Thyroid gland (tissue), 4 donors: ENCODE data around the gene ADCY5. TPM values are rescaled to one million over a fixed set of nuclear protein-coding genes. Genes with fewer than 3 reads are reported as not detected.

Source experiments
- DNase-seq, 2 donors: peaks; one replicate each; pipeline ENCODE4 v3.0.0-alpha.2; 2019
- H3K27ac ChIP-seq, 3 donors: fragments of 200-600 bp; sonication (generic); 1 replicate in 2 of 3; 2 replicates in 1 of 3; pipeline ENCODE4 v1.5.1; 2016 to 2019; ENCODE audit warnings: mild to moderate bottlenecking in 1 of 3, moderate library complexity in 1 of 3
- H3K27me3 ChIP-seq: fragments of 200-600 bp; sonication (generic); one replicate; pipeline ENCODE4 v1.5.1; 2019
- H3K36me3 ChIP-seq, 2 donors: fragments of 200-600 bp; sonication (generic); one replicate each; pipeline ENCODE4 v1.5.1; 2016 to 2019
- H3K4me1 ChIP-seq, 2 donors: fragments of 200-600 bp; sonication (generic); one replicate each; pipeline ENCODE4 v1.5.1; 2017 to 2019
- H3K4me3 ChIP-seq, 3 donors: fragments of 200-600 bp; sonication (generic); replicated peaks in 1 of 3; 1 replicate in 2 of 3; 2 replicates in 1 of 3; pipeline ENCODE4 v1.5.1; 2016; ENCODE audit warnings: mild to moderate bottlenecking in 1 of 3
- H3K9me3 ChIP-seq: fragments of 200-600 bp; sonication (generic); one replicate; pipeline ENCODE4 v1.5.1; 2017
- POLR2A ChIP-seq, 2 donors: fragments of 450-650 bp; IDR thresholded peaks; one replicate each; pipeline ENCODE4 v1.6.1; 2017; ENCODE audit warnings: antibody characterized with exemption in 2 of 2, mild to moderate bottlenecking in 2 of 2, moderate library complexity in 1 of 2
- WGBS, 2 donors: methylation state at CpG; one replicate each; pipeline ENCODE4 v1.1.5; 2017; 5-methylcytosine and 5-hydroxymethylcytosine counted together
- intact Hi-C: fragments of 100-400 bp; cut with DNase I; formaldehyde crosslinking; loops from one replicate; pipeline ENCODE4 v1.15.1; 2023
- total RNA-seq, 4 donors: library from RNA; depleted of rRNA; stranded (reverse); fragments of >200 nt; gene quantifications; one replicate each; pipeline ENCODE4 v1.2.3, GENCODE V29; 2016
- TF ChIP-seq, protein P1 (sequence below), 6 experiments: fragments of 200-600 bp in 3 of 6; fragments of 450-650 bp in 3 of 6; sonication (generic) in 3 of 6; IDR thresholded peaks; one replicate each; pipeline ENCODE4 v1.5.1; 2016 to 2019; ENCODE audit warnings: antibody characterized with exemption in 6 of 6, mild to moderate bottlenecking in 2 of 6, inconsistent platforms in 1 of 6, moderate library complexity in 1 of 6

The ADCY5 gene
- total RNA-seq, 4 donors from 2014 or later, result 0.78 to 2.7 (median 1.8) TPM

DNA sequence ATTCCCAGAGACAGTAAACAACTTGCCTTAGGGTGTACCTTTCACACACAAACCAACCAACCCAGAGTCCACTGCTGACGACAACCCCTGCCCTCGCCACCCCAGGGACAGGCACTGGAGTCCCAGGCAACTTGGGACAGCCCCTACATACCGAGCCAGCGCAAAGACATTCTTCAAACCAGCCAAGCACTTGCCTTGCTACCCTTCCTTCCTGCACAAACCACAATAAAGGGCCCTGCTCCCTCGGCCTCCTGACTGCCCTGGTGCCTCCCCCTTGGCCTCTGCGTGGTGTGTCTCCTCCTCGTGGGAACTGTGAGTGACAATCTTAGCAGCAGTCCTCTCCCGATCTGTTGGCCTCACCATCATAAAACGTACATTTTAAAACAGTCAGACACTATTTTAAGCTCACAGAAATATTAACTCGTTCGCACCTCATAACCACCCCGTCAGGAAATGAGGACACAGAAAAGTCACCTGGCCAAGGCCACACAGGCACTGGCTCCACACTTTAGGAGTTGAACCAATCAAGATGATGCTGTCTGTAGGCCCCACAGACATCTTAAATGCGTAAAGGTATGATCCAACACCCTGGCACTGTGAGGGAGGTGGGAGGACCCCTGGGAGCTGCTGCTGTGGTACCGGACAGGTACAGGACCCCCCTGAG is 113.8 kb downstream of the ADCY5 start:
- WGBS, 2 donors, result 84 to 89% methylated on average over 12 to 14 of the region's 14 CpGs
- H3K9me3 ChIP-seq, result no peaks in the 10 kb centered on the region
- H3K27ac ChIP-seq, result no peak overlapping the region
- H3K36me3 ChIP-seq, result no peaks in the 10 kb centered on the region
- no peak overlapping the region for H3K4me3 ChIP-seq
- H3K4me1 ChIP-seq, result no peaks in the 10 kb centered on the region
- no peaks in the 10 kb centered on the region for H3K27me3 ChIP-seq
- TF ChIP-seq, protein P1, sequence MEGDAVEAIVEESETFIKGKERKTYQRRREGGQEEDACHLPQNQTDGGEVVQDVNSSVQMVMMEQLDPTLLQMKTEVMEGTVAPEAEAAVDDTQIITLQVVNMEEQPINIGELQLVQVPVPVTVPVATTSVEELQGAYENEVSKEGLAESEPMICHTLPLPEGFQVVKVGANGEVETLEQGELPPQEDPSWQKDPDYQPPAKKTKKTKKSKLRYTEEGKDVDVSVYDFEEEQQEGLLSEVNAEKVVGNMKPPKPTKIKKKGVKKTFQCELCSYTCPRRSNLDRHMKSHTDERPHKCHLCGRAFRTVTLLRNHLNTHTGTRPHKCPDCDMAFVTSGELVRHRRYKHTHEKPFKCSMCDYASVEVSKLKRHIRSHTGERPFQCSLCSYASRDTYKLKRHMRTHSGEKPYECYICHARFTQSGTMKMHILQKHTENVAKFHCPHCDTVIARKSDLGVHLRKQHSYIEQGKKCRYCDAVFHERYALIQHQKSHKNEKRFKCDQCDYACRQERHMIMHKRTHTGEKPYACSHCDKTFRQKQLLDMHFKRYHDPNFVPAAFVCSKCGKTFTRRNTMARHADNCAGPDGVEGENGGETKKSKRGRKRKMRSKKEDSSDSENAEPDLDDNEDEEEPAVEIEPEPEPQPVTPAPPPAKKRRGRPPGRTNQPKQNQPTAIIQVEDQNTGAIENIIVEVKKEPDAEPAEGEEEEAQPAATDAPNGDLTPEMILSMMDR (IDR thresholded peaks at IDR 0.05), result no peak
- TF ChIP-seq POLR2A (IDR thresholded peaks at IDR 0.05), result no peak
- intact Hi-C loops, result no loop called here
- no peak for DNase-seq

DNA sequence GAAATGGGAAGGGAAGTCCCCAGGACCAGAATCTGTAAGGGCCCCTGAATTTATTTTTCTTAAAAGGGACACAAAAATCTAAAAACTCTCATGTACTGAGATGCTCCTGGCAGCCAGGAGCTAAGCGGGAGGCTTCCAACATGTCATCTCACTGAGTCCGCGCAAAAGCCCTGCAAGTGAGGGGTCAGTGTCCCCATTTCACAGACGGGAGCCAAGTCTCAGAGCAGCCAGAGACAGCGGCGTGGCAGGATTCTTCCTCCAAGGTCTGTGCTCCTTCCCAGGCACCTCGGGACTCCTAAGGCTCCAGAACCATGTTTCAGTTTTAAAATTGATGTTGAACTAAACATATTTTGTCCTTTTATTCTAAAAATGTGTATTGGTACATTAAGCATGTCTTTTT is 114.8 kb downstream of the ADCY5 start:
- Histone ChIP-seq H3K4me1 (no peaks in the 10 kb centered on the region), H3K4me3 (no peak overlapping the region), H3K36me3 (no peaks in the 10 kb centered on the region), H3K9me3 (no peaks in the 10 kb centered on the region), H3K27me3 (no peaks in the 10 kb centered on the region), H3K27ac (no peak overlapping the region)
- 95 to 96% methylated on average over 7 of the region's 7 CpGs for WGBS, 2 donors
- no peak for TF ChIP-seq POLR2A (IDR thresholded peaks at IDR 0.05)
- TF ChIP-seq, protein P1 (IDR thresholded peaks at IDR 0.05), result no peak
- intact Hi-C loops, result no loop called here
- DNase-seq, result no peak

GRCh38 chr3:123333401-123333800 is 115.5 kb downstream of the ADCY5 start:
- Histone ChIP-seq H3K27ac (no peak overlapping the region), H3K27me3 (no peaks in the 10 kb centered on the region), H3K4me3 (no peak overlapping the region), H3K36me3 (no peaks in the 10 kb centered on the region), H3K4me1 (no peaks in the 10 kb centered on the region), H3K9me3 (no peaks in the 10 kb centered on the region)
- DNase-seq, result no peak
- intact Hi-C loops, result no loop called here
- TF ChIP-seq, protein P1 (IDR thresholded peaks at IDR 0.05), result no peak
- TF ChIP-seq POLR2A (IDR thresholded peaks at IDR 0.05), result no peak
- 90 to 92% methylated on average over 10 of the region's 10 CpGs for WGBS, 2 donors

GRCh38 chr3:123332124-123332641 is 116.7 kb downstream of the ADCY5 start:
- no peaks in the 10 kb centered on the region for H3K9me3 ChIP-seq
- intact Hi-C loops, result no loop called here
- H3K36me3 ChIP-seq, result no peaks in the 10 kb centered on the region
- no peak for DNase-seq
- H3K4me3 ChIP-seq, result no peak overlapping the region
- H3K27ac ChIP-seq, result no peak overlapping the region
- H3K4me1 ChIP-seq, result no peaks in the 10 kb centered on the region
- no peaks in the 10 kb centered on the region for H3K27me3 ChIP-seq
- TF ChIP-seq, protein P1 (IDR thresholded peaks at IDR 0.05), result no peak
- TF ChIP-seq POLR2A (IDR thresholded peaks at IDR 0.05), result no peak
- WGBS, 2 donors, result 84 to 91% methylated on average over 10 to 15 of the region's 15 CpGs

DNA sequence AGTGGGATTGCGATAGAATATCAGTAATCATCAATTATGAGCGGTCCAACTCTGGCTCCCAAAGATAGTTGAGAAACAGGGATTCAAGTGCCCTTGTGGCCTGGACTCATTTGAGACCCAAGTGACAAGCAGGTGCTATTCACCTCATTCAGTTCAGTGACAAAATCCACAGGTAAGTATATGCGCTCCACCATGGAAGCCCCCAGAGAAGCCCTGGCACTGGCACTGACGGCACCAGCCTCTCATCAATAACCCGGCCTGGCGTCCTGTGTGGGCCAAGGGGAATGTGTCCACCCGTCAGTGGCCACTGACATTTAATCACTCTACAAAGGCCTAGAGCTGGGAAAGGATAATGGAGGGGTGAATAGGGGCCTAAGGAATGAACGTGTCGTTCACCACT is 117.2 kb downstream of the ADCY5 start:
- WGBS, 2 donors, result 84 to 92% methylated on average over 9 of the region's 9 CpGs
- no peaks in the 10 kb centered on the region for H3K27me3 ChIP-seq
- intact Hi-C loops, result no loop called here
- no peaks in the 10 kb centered on the region for H3K36me3 ChIP-seq
- DNase-seq, result no peak
- H3K27ac ChIP-seq, result no peak overlapping the region
- TF ChIP-seq, protein P1 (IDR thresholded peaks at IDR 0.05), result no peak
- no peak for TF ChIP-seq POLR2A (IDR thresholded peaks at IDR 0.05)
- H3K4me1 ChIP-seq, result no peaks in the 10 kb centered on the region
- H3K4me3 ChIP-seq, result no peak overlapping the region
- no peaks in the 10 kb centered on the region for H3K9me3 ChIP-seq
